Forelimb muscle (tissue), 1 donor: ENCODE measurements around the gene HSPA12B. TPM values are rescaled to one million over a fixed set of nuclear protein-coding genes. Genes with fewer than 3 reads are reported as not detected.
"Not testable (repeated sequence)": the region's sequence is repeated elsewhere in the genome, so short reads cannot be mapped to it uniquely, and the experiment has no call there.

ENCODE experiments used
- DNase-seq: peaks from one replicate; pipeline ENCODE4 v3.0.0-alpha.2; 2013; ENCODE audit warnings: low read depth
- polyA plus RNA-seq: library from polyadenylated mRNA; unstranded; fragments of 120-200 nt; gene quantifications from one replicate; pipeline ENCODE4 v1.2.1, GENCODE V29; 2013; ENCODE audit not compliant: insufficient read length

The HSPA12B gene
- polyA plus RNA-seq, 1 donor, result 21.4 TPM

DNA sequence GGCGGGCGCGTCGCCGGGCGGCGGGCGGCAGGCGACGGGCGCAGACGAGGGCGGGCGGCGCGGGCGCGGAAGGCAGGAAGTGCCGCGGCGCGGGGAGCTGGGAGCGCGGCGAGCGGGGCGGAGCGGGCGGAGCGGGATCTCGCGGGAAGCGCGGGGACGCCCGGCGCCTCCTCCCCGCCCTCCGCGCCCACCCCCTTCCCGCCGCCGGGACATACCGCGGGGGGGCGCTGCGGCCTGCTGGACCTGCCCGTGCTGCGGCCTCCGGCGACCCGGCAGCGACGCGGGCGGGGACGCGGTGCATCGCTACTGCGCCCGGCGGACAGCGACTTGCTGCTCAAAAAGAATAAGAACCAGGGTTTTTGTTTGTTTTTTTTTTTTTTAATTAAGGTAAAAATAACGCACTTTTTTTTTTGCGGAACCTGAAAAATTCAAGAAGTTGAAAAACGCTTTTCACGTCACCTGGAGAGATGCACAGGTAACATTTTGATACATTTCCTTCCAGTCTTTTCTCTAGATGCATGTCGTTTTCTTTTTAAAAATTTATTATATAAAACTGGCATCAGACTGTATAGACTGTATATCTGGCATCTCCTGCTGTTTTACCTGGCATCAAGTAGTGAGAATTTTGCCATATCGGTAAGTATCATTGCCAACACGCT, 54.3 kb downstream of the HSPA12B start, which contains the start of gene CENPB:
Gene CENPB (minus strand): TSS at position 76 of the 659 bp plus-strand sequence. CDS start 257 bp downstream, outside the sequence.
- peak; percentile 54 for DNase-seq

DNA sequence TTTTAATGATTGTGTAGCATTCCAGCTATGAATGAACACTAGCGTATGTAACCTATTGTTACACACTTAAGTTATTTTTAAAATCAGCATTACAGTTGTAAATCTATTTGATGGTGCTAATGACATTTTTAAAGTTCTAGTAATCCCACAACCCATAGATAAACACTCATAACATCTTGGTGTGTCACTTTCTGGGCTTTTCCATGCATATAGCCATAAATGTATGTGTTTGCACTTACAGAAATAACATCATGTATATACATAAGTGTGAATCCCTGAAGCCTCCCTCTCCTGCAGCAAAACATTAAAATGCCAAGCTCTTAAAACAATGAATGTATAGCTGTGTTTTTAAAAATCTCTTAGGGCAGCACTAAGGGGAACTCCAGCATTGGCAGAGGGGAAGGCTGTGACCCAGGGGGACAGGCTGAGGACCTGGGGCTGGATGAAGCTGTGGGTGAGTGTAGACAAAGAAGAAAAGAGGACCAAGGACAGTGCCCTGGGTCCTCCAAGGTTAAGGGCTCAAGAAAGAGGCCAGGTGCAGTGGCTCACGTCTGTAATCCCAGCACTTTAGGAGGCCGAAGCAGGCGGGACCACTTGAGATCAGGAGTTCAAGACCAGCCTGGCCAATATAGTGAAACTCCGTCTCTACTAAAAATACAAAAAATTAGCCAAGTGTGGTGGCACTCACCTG, 55.0 kb downstream of the HSPA12B start:
- DNase-seq, result no peak

DNA sequence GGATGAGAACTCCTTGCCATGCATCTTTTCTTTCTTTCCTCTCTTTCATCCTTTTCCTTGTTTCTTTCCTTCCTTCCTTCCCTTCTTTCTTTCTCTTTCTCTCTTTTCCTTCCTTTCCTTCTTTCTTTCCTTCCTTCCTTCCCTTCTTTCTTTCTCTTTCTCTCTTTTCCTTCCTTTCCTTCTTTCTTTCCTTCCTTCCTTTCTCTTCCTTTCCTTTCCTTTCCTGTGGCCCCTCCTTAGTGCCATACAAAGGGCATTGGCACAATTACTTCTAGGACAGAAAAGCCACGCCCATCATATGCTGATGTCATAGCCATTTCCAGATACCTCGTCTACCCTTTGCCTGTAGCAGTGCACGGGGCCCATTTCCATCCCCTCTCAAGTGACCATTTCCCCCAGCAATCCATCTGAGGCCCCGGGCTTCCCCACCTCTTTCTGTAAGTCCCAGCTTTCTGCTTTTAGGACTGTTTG, 56.2 kb downstream of the HSPA12B start:
- no peak for DNase-seq

DNA sequence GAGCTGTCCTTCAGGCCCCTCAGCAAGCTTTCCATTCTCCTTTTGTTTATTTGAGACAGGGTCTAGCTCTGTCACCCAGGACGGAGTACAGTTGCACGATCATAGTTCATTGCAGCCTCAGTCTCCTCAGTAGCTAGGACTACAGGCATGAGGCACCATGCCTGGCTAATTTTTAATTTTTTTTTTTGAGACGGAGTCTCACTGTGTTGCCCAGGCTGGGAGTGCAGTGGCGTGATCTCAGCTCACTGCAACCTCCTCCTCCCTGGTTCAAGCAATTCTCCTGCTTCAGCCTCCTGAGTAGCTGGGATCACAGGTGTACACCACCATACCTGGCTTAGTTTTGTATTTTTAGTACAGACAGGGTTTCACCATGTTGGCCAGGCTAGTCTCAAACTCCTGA, 56.7 kb downstream of the HSPA12B start:
- not testable (repeated sequence) for DNase-seq

DNA sequence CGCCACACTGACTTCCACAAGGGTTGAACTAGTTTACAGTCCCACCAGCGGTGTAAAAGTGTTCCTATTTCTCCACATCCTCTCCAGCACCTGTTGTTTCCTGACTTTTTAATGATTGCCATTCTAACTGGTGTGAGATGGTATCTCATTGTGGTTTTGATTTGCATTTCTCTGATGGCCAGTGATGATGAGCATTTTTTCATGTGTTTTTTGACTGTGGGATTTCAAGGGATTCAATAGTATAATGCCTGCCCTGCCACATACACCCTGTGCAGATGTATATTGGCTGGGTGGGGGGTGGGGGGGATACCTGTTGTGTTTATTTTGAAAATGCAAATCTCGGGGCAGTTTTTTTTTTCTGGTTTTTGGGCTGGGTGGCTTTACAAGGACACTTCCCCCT, 61.7 kb downstream of the HSPA12B start:
- DNase-seq, result not testable (repeated sequence)

DNA sequence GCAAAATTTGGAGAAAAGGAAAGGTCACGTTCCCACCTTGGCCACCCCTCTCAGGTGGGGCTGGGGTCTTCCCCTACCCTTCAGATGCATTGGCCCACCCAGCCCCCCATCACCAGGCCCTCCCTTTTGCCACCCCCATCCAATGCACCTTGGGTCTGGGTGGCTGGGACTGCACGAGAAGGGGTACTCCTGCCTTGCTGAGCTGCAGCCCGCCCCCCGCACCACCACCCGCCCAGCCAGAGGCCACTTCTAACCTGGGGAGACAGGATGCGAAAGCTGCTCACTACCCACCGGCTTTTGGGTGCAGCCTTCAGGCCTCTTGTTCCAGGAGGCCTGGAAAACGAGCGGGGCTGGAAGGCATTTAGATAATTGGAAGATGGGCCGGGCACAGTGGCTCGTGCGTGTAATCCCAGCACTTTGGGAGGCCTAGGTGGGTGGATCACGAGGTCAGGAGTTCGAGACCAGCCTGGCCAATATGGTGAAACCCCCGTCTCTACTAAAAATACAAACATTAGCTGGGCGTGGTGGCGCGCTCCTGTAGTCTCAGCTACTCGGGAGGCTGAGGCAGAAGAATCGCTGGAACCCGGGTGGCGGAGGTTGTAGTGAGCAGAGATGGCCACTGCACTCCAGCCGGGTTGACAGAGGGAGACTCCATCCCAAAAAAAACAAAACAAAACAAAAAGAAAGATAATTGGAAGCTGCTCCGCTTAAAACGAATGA, 62.4 kb downstream of the HSPA12B start:
- DNase-seq, result no peak

DNA sequence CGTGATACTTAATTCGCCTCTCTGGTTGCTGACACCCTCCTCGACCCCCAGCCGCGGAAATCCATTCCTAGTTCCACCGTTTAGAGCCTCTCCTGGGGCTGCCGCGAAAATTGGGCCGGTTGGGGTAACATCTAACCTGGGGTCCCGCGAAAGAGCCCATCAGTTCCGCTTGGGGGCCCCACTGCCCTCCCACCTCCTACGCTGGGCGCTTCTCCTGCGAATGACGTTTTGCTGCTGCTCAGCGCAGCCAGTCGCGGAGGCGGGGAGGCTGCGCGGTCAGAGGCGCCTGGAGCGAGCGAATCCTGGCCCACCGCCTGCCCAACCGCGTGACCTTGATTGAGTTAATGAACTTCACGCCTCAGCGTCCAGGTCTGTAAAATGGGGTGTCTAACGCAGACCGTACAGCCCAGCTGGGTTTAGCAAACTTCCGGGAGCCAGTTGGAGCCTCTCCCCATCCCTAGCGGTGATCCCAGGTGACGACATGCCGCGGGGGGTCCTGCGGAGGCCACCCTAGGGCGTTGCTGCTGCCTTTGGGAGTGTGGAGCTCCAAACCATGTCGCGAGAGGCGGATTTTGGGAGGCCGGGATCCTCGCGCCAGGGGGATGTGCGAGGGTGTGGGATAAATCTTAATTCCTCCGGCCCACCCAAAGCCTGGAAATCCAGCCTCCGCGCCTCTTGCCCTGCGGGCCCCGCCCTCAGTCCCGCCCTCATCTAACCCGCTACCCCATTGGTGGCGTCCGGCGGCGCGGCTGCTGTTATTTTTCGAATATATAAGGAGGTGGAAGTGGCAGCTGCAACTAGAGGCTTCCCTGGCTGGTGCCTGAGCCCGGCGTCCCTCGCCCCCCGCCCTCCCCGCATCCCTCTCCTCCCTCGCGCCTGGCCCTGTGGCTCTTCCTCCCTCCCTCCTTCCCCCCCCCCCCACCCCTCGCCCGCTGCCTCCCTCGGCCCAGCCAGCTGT, 63.3 kb downstream of the HSPA12B start, which contains the start of gene CDC25B:
Gene CDC25B (plus strand): TSS at position 800 of the 958 bp plus-strand sequence. CDS start 222 bp downstream, outside the sequence.
- DNase-seq, result peak; percentile 76

DNA sequence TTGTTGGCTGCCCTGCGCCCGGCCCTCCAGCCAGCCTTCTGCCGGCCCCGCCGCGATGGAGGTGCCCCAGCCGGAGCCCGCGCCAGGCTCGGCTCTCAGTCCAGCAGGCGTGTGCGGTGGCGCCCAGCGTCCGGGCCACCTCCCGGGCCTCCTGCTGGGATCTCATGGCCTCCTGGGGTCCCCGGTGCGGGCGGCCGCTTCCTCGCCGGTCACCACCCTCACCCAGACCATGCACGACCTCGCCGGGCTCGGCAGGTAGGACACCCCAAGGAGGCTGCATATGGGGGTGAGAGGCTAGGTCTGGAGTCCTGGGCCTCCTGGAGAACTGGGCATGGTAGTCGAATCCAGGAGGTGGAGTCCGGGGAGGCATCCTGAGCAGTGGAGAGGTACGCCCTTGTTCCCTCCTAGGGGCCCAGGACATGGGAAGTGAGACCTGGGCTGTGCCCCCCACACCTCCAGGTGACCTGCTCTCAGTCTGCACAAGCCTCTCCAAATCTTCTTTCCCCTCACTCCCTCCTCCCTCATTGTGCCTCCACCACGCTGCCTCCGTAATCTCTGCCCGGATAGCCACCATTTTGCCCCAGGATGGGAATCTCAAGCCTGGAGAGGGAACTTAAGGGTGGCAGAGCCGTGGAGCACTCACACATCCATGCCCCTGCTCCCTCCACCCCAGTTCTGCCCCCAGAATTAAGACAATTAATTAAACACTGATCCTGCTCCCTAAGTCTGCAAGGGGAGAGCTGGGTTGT, 64.2 kb downstream of the HSPA12B start:
- DNase-seq, result no peak

DNA sequence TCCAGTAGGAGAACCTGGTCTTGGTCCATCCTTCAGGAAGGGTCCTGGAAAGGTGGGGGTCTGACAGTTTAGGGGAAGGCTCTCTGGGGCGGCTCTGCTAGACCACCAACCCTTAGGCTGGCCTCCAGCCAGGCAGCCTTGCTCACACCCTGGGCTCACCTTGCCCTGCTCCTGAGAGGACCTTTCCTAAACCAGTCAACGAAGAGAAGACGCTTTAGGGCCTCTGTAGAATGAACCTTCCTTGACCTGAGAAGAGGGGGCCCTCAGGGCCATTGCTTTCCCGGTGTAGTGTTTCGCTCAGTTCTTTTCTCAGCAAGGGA, 64.7 kb downstream of the HSPA12B start:
- no peak for DNase-seq

DNA sequence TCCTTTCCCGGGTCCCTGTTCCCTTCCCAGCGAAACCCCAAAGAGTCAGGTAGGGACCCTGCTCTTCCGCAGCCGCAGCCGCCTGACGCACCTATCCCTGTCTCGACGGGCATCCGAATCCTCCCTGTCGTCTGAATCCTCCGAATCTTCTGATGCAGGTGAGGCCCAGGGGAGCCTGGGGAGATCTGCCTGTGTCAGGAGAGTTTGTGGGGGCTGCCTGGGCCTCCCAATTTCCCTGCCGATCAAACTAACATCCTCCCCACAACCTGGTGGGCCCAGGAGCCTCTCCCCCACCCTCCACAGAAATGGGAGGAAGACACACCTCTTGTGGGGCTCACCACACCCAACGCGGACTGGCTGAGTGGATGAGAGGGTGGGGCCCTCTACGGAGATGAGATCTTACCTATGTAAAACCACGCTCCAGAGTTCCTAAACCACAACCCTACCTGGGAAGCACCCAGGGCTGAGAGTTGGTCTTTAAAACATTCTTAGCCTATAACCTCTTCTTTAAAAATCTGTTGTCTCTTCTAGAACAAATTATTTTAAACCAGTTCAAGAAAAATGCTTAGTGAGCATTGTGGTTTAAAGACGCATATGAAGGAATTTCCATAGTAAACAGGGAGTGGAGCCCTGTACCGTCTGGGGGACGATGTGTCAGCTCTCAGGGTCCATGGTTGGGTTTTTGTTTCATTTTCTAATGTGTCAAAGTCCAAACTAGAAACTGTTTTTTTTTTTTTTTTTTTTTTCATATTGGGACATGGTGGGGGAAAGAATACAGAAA, 65.3 kb downstream of the HSPA12B start:
- no peak for DNase-seq

DNA sequence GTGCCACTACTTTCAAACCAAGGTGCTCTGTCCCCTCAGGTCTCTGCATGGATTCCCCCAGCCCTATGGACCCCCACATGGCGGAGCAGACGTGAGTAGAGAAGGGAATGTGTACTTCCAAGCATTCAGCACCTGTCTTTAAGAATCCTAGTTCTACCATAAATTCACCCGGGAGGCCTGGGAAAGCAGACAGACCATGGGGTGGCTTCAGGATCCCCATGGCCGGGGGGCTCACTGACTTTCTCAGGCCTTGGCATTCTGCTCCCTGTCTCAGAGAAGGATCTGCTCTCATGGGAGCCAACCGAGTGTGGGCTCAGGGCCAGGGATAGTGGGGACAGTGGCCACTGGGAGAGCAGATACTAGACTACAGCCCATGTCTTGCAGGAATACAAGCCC, 65.9 kb downstream of the HSPA12B start:
- no peak for DNase-seq

DNA sequence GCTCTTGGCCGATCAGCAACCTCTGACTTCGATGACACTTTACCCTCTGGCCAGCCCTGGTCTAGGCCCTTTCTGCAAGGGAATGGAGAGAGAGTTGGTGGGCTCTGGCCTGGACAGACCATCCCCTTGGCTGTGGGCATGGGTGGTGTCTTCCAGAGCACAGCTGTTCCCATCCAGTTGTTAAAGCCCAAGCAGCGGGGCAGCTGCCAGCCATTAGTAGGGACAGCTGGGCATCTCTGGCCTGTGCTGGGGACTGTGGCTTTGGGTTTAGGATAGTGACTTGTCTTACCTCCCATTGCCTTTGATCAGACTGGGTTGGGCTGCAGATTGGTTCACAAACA, 66.4 kb downstream of the HSPA12B start:
- DNase-seq, result no peak

DNA sequence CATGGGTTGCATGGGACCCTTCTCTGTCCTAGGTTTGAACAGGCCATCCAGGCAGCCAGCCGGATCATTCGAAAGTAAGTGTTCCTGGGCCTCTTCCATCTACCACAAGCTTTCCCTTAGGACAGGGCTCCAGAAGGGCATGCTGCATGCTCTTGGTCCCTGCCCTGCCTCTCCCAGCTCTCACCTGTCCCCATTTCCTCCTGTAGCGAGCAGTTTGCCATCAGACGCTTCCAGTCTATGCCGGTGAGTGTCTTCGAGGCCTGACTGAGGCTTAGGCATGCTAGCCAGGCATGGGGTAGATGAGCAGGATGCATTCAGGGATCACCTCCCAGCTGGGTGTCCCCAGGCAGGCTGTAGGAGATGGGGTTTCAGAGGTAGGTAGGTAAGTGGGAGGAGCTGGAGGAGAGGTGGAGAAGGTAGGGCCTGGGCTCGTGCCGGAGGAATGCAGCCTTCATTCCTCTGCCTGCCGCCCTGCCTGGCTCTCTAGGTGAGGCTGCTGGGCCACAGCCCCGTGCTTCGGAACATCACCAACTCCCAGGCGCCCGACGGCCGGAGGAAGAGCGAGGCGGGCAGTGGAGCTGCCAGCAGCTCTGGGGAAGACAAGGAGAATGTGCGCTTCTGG, 67.9 kb downstream of the HSPA12B start:
- DNase-seq, result no peak

DNA sequence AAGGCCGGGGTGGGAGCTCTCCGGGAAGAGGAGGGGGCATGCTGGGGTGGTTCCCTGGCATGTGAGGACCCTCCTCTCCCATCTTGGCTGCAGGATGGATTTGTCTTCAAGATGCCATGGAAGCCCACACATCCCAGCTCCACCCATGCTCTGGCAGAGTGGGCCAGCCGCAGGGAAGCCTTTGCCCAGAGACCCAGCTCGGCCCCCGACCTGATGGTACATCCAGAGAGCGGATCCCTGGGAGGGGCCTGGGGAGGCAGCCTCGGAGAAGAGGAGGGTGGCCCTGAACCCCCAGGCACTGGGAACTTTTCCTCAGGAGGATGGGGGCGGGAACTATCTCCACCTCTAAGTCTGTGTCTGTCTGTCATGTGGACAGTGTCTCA, 68.4 kb downstream of the HSPA12B start:
- DNase-seq, result no peak

DNA sequence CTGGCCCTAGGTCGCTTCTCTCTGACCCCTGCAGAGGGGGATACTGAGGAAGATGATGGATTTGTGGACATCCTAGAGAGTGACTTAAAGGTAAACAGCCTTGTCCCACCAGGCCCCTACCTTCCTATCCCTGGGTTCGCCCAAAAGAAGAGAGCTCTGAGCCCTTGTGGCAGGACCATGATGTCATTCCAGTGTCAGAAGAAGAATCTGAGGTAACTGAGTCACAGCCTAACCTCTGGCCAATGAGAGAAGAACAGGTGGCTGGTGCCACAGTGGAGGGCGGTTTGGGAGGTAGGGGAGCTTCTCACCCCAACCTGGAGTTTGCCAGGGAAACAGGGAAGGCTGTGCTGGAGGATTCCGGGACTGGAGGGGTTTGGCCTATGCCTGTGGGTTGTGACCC, 68.8 kb downstream of the HSPA12B start:
- no peak for DNase-seq

DNA sequence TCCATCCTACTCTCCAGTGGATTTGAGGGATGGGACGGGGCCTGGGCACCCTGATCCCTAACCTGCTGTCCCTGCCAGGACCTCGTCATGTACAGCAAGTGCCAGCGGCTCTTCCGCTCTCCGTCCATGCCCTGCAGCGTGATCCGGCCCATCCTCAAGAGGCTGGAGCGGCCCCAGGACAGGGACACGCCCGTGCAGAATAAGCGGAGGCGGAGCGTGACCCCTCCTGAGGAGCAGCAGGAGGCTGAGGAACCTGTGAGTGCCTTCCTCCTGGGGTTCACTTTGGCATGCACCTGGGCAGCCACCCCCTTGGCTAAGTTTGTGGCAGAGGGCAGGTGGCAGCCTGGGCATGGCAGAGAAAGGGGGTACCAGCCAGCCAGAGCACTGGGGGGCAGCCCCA, 69.4 kb downstream of the HSPA12B start:
- no peak for DNase-seq
